K562 treated with DMSO at 1 percent for 4 hours (cell line): ENCODE measurements around the gene RIMBP2. TPM values are rescaled to one million over a fixed set of nuclear protein-coding genes. Genes with fewer than 3 reads are reported as not detected.

Experiments
- total RNA-seq: library from RNA; unstranded; fragments of 300-600 nt; gene quantifications from 2 replicates; pipeline ENCODE4 v1.2.3, GENCODE V29; 2022; ENCODE audit not compliant: insufficient read depth

RIMBP2 gene, protein sequence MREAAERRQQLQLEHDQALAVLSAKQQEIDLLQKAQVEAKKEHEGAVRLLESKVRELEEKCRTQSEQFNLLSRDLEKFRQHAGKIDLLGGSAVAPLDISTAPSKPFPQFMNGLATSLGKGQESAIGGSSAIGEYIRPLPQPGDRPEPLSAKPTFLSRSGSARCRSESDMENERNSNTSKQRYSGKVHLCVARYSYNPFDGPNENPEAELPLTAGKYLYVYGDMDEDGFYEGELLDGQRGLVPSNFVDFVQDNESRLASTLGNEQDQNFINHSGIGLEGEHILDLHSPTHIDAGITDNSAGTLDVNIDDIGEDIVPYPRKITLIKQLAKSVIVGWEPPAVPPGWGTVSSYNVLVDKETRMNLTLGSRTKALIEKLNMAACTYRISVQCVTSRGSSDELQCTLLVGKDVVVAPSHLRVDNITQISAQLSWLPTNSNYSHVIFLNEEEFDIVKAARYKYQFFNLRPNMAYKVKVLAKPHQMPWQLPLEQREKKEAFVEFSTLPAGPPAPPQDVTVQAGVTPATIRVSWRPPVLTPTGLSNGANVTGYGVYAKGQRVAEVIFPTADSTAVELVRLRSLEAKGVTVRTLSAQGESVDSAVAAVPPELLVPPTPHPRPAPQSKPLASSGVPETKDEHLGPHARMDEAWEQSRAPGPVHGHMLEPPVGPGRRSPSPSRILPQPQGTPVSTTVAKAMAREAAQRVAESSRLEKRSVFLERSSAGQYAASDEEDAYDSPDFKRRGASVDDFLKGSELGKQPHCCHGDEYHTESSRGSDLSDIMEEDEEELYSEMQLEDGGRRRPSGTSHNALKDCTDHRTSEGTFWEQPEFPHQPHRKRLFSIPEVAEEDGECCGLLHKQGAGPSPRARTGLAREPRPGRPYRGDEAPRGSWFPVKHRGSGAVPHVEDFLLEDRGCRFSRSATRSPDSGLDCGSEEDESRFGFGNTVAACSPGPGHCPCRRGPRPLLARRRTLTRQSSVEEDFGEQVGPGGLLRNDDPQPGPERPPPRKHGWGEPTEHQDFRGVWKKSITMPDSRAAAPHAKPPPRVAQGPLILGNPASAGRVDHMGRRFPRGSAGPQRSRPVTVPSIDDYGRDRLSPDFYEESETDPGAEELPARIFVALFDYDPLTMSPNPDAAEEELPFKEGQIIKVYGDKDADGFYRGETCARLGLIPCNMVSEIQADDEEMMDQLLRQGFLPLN (N-terminal part only)
- total RNA-seq = not detected in 2 replicates

DNA sequence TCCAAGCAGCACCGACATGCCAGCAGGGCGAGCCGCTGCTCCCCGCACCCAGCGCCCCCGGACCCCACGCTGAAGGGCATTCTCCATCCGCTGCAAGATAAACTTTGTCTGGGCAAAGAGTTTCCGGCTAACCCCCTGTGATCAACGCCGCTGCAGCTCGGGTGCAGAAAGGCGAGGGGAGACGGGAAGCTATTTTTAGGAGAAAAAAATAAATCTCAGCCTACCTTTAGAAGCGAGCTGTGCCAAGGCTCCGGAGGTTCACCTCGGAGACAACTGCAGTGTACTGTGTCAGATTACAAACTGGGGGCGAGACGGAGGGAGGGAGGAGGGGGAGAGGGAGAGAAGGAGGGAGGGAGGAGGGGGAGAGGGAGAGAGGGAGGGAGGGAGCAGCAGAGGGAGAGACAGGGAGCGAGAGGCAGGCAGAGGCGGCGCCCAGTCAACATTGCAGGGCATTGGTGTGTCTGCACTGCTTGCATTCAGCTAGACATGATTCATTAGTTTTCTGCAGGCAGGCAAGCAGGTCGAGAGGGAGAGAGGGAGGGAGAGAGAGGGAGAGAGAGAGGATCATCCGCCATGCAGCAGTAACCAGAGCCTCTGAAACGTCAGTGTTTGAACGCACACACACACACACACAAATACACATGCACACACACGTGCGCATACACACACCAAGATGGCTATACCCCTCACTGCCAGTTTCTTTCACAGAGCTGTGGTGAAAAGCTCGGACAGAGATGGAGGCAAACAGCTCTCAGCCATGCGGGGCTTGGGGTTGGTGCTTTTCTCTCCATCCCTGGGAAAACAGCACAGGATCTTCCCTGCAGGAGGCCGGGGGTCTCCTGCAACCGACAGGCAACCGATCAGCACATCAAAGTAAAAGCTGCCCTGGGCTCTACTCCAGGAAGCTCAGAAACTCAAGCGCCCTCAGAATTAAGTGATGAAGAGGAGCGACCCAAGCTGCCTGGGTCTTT lies at the start of gene RIMBP2:
RIMBP2 (minus strand) TSS at position 302 of the 971 bp plus-strand sequence. CDS start 237,286 bp downstream, outside the sequence.

Other genes starting within 250 kb of the RIMBP2 start
- gene STX2, start 123.0 kb upstream of the RIMBP2 start, total RNA-seq = 9.7 and 13.6 TPM in 2 replicates
- gene RAN, start 155.8 kb upstream of the RIMBP2 start, total RNA-seq = 504 and 529 TPM in 2 replicates
- 7.4 and 14.8 TPM in 2 replicates for gene ADGRD1, start 237.6 kb upstream of the RIMBP2 start, total RNA-seq